Hippocampal formation (tissue), 2 donors: ENCODE results near the gene HIVEP3.

ENCODE experiments used
- DNase-seq, 2 donors: peaks; one replicate each; lab custom pipeline; 2025; lab: John Stamatoyannopoulos, UW

Gene HIVEP3

GRCh38 chr1:41813226-41813625 is 105.5 kb downstream of the HIVEP3 start:
- DNase-seq, result no peak

- DNase-seq, result no peak
Observed at GRCh38 chr1:41812453-41812852, 106.3 kb downstream of the HIVEP3 start.

- DNase-seq, result peak in 1 of 2 donors; percentile 24
Observed at GRCh38 chr1:41812051-41812450, 106.7 kb downstream of the HIVEP3 start.

DNA sequence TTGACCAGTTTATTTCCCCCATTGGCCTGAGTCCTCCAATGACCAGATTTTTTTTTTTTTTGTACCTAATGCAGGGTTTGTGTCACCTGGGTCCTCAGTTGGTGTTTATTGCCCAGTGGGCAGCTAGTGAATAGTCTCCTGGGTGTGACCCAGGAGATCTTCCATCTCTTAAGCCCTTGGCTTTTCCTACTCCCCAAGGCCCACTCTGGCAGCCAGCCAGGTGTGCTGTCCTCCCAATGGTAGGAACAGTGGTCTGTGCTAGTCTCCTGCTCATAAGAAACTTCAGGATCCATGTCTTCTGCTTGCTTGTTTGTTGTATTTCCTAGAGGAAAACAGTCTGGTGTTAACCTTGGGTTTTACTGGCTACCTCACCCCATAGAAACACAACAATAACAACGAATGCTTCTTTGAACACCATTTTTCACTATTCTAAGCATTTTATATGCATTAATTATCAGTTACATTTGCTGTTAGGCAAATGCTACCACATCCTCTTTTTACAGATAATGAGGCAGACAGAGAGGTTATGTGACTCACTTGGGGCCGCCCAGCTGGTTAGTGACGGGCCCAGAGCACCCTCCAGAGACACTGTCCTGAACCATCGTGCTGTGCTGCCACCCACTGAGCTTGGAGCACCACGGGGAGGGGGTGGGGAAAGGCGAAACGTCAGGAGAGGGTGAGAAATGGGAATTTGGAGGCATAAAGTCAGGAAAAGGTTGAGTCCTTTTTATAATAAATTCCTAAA is 107.5 kb downstream of the HIVEP3 start:
- DNase-seq, result no peak

DNA sequence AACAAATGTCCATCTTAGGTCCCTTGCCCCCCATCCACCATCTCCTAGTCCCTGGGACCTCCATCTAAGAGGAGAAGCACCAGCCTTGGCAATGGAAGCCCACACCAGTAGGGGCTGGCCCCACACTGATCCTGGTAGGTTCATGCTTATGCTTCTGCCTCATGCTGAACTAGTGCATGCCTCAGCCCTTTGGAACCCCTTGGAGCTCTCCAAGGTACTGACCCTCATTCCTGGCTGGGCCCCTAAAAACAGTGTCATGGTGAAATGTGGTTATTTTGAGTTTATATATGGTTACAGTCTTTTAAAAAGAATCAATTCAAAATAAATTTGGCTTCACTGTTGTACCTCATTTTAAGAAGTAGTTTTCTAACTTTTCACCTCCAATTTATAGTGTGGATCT is 108.3 kb downstream of the HIVEP3 start:
- DNase-seq, result no peak

GRCh38 chr1:41809692-41810091 is 109.0 kb downstream of the HIVEP3 start:
- no peak for DNase-seq

- no peak for DNase-seq
Observed at GRCh38 chr1:41807390-41807789, 111.3 kb downstream of the HIVEP3 start.

DNA sequence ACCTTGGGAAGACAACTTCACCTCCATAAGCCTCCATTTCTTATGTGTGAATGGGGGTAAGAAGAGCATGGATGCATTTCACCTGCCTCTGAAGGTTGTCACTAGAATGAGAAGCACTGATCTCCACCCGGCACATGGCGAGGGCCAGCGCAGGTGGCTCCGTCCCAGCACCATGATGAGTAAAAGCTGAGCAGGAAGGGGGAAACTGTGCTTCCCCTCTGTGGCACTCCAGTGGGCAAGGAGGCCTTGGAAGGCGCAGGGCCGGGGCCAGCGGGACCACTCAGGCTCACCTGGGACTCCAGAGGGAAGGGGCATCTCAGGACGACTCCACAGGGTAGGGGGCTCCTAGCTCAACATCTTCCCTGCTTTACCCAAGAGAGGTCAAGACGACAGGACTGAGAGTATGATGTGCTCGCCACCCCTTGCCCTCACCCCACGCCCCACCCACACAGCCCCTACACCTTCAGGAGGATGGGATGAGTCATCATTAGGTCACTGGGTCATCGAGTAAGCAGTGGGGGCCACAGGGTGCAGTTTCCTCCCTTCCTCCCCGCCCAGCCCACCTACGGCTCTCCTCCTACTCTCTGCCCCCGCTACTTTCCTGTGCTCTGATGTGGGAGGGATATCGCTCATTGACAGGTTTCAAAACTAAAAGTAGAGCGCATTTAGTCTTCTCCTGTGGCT is 112.1 kb downstream of the HIVEP3 start:
- no peak for DNase-seq

DNA sequence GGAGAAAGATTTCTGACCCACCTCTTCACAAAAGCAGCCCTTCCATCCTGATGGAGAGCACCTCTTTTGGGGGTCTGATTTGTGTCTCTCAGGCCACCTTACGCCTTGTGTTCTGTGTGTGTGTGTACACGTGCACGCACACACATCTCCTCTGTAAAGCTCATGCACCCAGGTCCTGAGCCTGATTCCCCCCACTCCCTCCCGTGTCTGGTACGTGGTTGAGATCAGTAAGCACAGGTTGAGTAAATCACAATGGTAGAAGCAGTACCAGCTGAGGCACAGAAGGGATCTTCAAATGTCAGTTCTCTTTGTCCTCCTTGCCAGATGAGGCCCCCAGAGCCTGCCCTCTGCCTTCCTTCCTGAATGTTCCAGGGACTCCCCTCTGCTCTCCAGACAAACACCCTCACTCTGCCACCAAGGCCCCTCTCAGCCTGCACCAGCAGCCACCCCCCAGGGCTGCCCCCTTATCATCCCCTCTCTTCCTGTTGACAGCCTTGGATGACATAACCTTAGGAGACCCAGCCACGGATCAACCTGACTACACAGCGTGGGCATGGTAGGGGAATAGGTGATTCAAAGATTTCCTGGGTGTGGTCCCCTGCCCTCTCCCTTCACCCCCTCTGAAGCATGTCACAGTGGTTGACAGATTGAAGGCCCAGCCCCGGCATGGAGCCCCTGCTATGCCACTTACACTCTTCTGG is 112.8 kb downstream of the HIVEP3 start:
- no peak for DNase-seq

DNA sequence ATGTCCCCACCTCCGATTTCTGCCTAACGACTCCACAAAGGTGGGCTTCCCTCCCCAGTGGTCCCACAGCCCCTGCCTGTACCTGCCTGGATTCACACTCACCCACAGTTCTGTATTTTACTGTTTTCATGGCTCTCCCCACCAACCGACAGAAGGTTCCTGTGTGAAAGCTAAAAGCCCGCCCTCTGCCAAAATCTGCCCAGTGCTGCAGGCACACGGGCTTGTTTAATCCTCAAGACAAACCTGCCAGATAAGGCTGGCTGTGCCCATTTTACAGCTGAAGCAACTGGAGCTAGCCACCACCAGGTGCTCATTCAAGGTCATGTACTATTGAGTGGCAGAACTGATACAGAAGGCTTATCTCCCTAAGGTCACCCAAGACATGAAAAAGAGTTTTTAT is 114.5 kb downstream of the HIVEP3 start:
- DNase-seq, result no peak

DNA sequence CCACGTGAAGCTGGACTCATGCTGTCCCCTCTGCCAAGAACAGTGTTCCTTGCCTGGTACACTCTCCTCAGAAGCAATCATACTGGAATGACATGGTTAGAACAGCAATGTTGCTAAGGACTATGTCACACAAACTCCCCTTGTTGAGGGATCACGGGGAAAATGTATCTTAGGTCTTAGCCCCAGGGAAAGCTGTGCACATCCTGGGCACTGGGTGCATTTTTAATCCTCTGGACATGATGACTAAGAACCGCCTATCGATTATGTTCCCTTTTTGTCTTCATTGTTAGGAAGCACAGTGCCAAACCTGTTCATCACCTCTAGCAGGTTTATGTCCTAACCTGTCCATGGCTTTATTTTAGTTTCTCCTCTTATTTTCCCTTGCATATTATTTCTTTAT is 115.1 kb downstream of the HIVEP3 start:
- no peak for DNase-seq

DNA sequence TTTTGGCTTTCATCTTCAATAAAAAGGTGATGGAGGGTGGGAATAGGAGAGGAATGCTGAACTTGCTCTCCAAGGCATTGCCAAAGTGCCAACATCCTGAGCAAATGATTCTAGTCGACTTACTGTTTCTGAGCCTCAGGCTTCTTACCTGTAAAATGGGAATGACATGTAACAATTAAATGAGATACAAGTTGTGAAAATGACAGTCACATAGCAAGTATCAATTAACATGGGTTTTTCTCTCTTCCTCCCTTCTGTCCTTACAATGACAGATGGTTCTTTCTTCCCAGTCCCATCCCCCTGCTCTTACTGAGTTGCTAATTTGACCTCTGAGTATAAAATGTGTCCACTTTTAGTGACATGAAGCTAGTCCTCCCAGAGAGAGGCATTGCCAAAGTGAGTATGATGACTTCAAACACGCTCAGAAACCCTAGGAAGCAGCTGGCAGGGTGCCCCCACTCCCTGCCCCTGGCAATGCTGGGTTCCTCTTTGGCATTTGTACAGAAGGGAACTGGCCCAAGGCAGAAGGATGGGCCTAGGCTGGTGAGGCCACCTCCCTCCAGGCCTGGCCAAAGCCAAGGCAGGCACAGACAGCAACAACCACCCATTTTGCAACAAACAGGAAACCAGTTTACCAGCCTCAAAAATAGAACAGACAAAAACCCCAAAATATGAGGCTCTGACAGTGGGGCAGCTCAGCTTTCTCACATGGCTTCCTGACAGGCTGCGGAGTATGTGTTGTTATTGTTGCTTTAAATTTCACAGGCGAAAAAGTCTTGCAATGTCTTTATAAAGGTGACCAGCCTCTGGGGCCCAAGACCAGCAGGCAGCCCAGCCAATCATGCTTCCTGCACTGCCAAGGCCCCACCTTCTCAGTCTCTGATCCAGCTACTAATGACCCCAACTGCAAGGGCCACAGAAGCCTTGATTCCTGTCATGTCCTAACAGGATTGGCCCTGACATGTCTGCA is 115.9 kb downstream of the HIVEP3 start:
- DNase-seq, result peak; percentile 38 to 56

DNA sequence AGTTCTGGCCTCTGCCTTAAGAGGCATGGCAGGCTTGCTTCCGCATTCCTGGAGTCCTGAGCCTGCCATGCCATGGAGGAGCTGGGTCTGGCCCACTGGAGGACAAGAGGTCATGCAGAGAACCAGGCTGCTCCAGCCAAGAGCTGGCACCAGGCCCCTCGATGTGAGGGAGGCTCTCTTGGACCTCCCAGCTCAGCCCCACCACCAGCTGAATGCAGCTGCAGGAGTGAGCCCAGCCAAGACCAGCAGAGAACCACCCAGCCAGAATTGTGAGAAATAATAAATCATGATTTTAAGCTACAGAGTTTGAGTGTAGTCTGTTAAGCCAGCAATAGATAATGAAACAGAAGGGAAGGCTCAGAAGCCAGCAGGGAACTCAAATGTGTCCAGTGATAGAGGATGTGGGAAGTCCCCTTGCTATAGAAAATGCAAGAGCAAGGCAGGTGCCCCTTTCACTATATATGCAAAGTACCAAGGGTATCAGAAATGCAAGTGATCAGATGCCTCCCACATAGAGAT is 118.4 kb downstream of the HIVEP3 start:
- no peak for DNase-seq

DNA sequence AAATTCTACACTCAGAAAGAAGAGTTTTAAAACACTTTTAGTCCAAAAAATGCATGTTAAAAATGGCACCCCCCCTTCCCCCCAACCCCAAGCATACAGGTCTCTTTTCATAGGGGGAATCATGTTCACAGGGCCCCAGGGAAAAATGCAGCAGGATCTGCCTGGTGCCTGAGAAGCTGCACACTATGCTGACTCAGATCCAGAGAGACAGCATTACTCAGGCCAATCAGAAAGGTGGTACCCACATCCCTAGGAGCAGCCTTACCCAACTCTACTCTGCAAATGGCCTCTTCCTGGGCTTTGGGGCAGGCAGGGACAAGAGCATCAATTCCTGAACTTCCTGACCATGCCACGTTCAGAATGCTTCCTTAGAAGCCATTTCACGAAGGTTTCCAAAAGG is 119.0 kb downstream of the HIVEP3 start:
- no peak for DNase-seq

DNA sequence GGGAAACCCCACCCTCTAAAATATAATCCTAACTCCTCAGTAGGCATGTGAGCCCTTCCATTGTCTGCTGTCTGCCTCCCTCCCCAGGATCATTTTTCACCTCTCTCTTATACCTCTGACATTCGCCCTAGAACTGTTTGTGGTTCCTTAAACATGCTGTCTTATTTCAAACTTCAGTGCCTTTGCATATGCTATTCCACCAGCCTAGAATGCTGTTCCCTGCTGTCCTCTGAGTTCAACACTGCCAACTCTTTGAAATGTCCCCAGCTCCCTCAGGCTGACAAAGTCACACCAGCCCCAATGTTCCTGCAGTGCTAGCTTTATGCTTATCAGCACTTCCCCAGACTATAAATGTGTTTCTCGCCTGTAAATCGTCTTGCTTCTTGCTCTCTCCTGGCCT is 119.5 kb downstream of the HIVEP3 start:
- DNase-seq, result no peak

- no peak for DNase-seq
Observed at GRCh38 chr1:41795205-41795762, 123.4 kb downstream of the HIVEP3 start.

GRCh38 chr1:41794031-41794430 is 124.7 kb downstream of the HIVEP3 start:
- DNase-seq, result no peak

GRCh38 chr1:41792485-41792770 is 126.3 kb downstream of the HIVEP3 start:
- no peak for DNase-seq

DNA sequence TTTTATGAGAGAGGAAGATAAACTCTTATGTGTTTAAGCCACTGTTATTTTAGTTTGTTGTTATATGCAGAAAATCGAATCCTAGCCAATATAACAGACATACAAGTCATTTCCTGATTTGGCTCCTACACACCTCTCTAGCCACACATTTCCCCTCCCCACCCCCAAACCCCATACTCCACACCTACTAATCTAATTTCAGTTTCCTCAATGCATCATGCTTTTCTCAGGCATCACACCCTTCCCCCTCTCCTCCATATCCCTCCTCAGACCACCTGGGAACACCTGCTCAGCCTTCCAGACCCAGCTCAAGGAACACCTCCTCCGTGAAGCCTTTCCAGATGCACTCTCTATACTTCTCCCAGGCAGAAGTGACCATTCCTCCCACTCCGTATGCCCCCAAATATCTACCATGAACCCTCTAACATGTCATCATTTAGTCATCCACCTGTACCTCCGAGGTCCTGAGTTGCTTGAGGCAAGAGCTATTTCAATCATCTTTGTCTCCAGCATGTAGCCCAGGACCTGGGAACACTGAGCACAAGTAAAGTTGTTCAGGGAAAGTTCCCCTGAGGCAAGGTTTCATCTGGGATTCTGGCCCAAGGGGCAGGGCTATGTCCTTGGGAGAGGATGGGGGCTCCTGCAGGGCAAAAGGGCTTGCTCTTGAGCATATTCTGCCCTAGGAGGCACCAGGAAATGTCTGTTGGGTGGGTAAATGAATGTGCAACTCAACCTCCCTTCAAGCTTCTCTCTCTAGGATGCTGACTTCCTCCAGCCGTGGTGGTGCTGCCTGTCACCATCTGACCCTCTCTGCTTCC is 126.8 kb downstream of the HIVEP3 start:
- no peak for DNase-seq

DNA sequence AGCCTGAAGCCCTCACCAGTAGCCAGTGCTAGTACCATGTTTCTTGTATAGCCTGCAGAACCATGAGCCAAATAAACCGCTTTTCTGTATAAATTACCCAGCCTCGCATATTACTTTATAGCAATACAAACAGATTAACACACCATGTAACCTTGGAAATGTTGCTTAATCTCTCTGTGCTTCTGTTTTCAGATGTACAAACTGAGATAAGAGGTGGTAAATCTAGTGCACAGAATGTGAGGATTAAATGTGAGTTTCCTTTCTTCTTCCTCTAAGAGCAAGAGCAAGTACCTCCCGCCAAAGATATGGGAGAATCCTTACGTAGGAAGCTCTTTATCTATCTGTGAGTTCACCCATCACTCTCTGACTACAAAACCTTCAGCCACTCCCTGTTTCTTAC is 128.4 kb downstream of the HIVEP3 start:
- DNase-seq, result no peak
